Measurements from ENCODE around the gene KCNE5. TPM values are rescaled to one million over a fixed set of nuclear protein-coding genes. Genes with fewer than 3 reads are reported as not detected.

Gene KCNE5
- polyA plus RNA-seq, 1 donor (not counting 4 experiments of a cell fraction or from before 2014, with no cell fraction given): 0.46 TPM

- Histone ChIP-seq H3K9me3 (ENCODE audit: control insufficient read depth, low read depth, low read length) (no peaks in the 10 kb centered on the region), H3K27ac (ENCODE audit: control insufficient read depth, insufficient read depth, low read length) (no peak overlapping the region), H3K36me3 (ENCODE audit: control insufficient read depth in 2 of 2, extremely low read depth in 1 of 2, insufficient read depth in 2 of 2, low read length in 2 of 2) (no peaks in the 10 kb centered on the region), H3K4me2 (ENCODE audit: control insufficient read depth, extremely low read depth, insufficient read depth, low read depth, low read length) (no peak overlapping the region), H3K9ac (ENCODE audit: control insufficient read depth, extremely low read depth, insufficient read depth, low read length) (no peak overlapping the region), H3K9me1 (ENCODE audit: control insufficient read depth, extremely low read depth, insufficient read depth, low read length) (no peaks in the 10 kb centered on the region), H4K20me1 (ENCODE audit: control insufficient read depth, extremely low read depth, insufficient read depth, low read length) (no peaks in the 10 kb centered on the region), H3K79me2 (ENCODE audit: control insufficient read depth, insufficient read depth, low read length) (no peaks in the 10 kb centered on the region), H2AFZ (ENCODE audit: control insufficient read depth, low read length) (no peak overlapping the region), H3K4me1 (ENCODE audit: control insufficient read depth, extremely low read depth, insufficient read depth, low read length) (no peaks in the 10 kb centered on the region), H3K27me3 (ENCODE audit: control insufficient read depth, extremely low read depth, insufficient read depth, low read length) (no peaks in the 10 kb centered on the region), H3K4me3 (ENCODE audit: control insufficient read depth in 2 of 3, extremely low read depth in 1 of 3, insufficient read depth in 2 of 3, low read depth in 1 of 3, low read length in 3 of 3) (no peak overlapping the region)
- dilution Hi-C loops (cut with MboI; ENCODE audit: extremely low pct_ligation_motif_present, low sequenced_read_pairs): no loop called here
- DNase-seq (ENCODE audit: low read depth, low spot score) (no peak), FAIRE-seq (peak; percentile 36)
- TF ChIP-seq CTCF (optimal IDR thresholded peaks at IDR 0.05 in 1 of 3, IDR thresholded peaks at IDR 0.05 in 1 of 3, conservative IDR thresholded peaks at IDR 0.05 in 1 of 3; ENCODE audit: extremely low read depth in 1 of 3, insufficient read depth in 2 of 3, low read length in 3 of 3): peak; percentile 44 to 56 (median 54)
- TF ChIP-seq EZH2 (IDR thresholded peaks at IDR 0.05; ENCODE audit: low read length): no peak
Observed at GRCh38 chrX:109635146-109635545, 10.2 kb upstream of the KCNE5 start.

- Histone ChIP-seq H3K4me2 (ENCODE audit: control insufficient read depth, extremely low read depth, insufficient read depth, low read depth, low read length) (no peak overlapping the region), H3K79me2 (ENCODE audit: control insufficient read depth, insufficient read depth, low read length) (no peaks in the 10 kb centered on the region), H3K27ac (ENCODE audit: control insufficient read depth, insufficient read depth, low read length) (no peak overlapping the region), H3K27me3 (ENCODE audit: control insufficient read depth, extremely low read depth, insufficient read depth, low read length) (peaks cover 5% of the 10 kb centered on the region), H3K9ac (ENCODE audit: control insufficient read depth, extremely low read depth, insufficient read depth, low read length) (no peak overlapping the region), H2AFZ (ENCODE audit: control insufficient read depth, low read length) (no peak overlapping the region), H3K36me3 (ENCODE audit: control insufficient read depth in 2 of 2, extremely low read depth in 1 of 2, insufficient read depth in 2 of 2, low read length in 2 of 2) (no peaks in the 10 kb centered on the region), H3K4me1 (ENCODE audit: control insufficient read depth, extremely low read depth, insufficient read depth, low read length) (no peaks in the 10 kb centered on the region), H4K20me1 (ENCODE audit: control insufficient read depth, extremely low read depth, insufficient read depth, low read length) (no peaks in the 10 kb centered on the region), H3K9me3 (ENCODE audit: control insufficient read depth, low read depth, low read length) (no peaks in the 10 kb centered on the region), H3K9me1 (ENCODE audit: control insufficient read depth, extremely low read depth, insufficient read depth, low read length) (no peaks in the 10 kb centered on the region), H3K4me3 (ENCODE audit: control insufficient read depth in 2 of 3, extremely low read depth in 1 of 3, insufficient read depth in 2 of 3, low read depth in 1 of 3, low read length in 3 of 3) (no peak overlapping the region)
- DNase-seq (ENCODE audit: low read depth, low spot score) (no peak), FAIRE-seq (no peak)
- TF ChIP-seq CTCF (optimal IDR thresholded peaks at IDR 0.05 in 1 of 3, IDR thresholded peaks at IDR 0.05 in 1 of 3, conservative IDR thresholded peaks at IDR 0.05 in 1 of 3; ENCODE audit: extremely low read depth in 1 of 3, insufficient read depth in 2 of 3, low read length in 3 of 3) (peak; percentile 35 to 44 (median 42)), EZH2 (IDR thresholded peaks at IDR 0.05; ENCODE audit: low read length) (no peak)
- dilution Hi-C loops (cut with MboI; ENCODE audit: extremely low pct_ligation_motif_present, low sequenced_read_pairs): no loop called here
Observed at GRCh38 chrX:109632906-109633504, 8.0 kb upstream of the KCNE5 start.
